B cell (primary cell): ENCODE results near the gene CDC42EP2. TPM values are rescaled to one million over a fixed set of nuclear protein-coding genes. Genes with fewer than 3 reads are reported as not detected.

ENCODE experiments used
- ATAC-seq: fragments of 200-7000 bp; cut with Tn5 transposase; one replicate; pipeline ENCODE4 v1.10.0; 2021; ENCODE audit warnings: low read depth, mild to moderate bottlenecking, moderate number of reproducible peaks, moderate library complexity
- CTCF ChIA-PET: fragments of 350-600 bp; sonication (Branson Sonifier 250); formaldehyde crosslinking; loops from one replicate; lab custom pipeline; 2021; ENCODE audit warnings: antibody characterized with exemption, inconsistent platforms; lab: Charles Lee
- POLR2A ChIA-PET: fragments of 350-600 bp; sonication (Branson Sonifier 250); formaldehyde crosslinking; loops from one replicate; lab custom pipeline; 2021; ENCODE audit warnings: antibody characterized with exemption; lab: Charles Lee
- DNase-seq: peaks from one replicate; pipeline ENCODE4 v3.0.0; 2013
- H2AFZ ChIP-seq: 2 replicates; pipeline ENCODE4 v1.6.1; 2012; ENCODE audit warnings: mild to moderate bottlenecking, low read depth, low read length; ENCODE audit not compliant: insufficient read depth, poor library complexity, severe bottlenecking
- H3K27ac ChIP-seq, 2 donors: 1 replicate in 1 of 2; 2 replicates in 1 of 2; pipeline ENCODE4 v1.5.1; 2012 to 2013; ENCODE audit warnings: low read length in 2 of 2, mild to moderate bottlenecking in 2 of 2, moderate library complexity in 1 of 2
- H3K27me3 ChIP-seq, 4 experiments: fragments of 200-600 bp in 1 of 4; sonication (generic) in 1 of 4; replicated peaks in 1 of 4; 1 replicate in 2 of 4; 2 replicates in 2 of 4; pipeline versions ENCODE4 v1.6.1 to v1.7.0; 2013 to 2016; ENCODE audit warnings: low read length in 3 of 4, mild to moderate bottlenecking in 2 of 4, mixed read lengths in 1 of 4, moderate library complexity in 1 of 4; ENCODE audit not compliant: insufficient read depth in 4 of 4, control insufficient read depth in 3 of 4; ENCODE audit errors: control extremely low read depth in 1 of 4
- H3K36me3 ChIP-seq, 2 experiments: replicated peaks in 1 of 2; 1 replicate in 1 of 2; 2 replicates in 1 of 2; pipeline versions ENCODE4 v1.6.1 to v1.7.1; 2013; ENCODE audit warnings: low read length in 1 of 2; ENCODE audit not compliant: insufficient read depth in 2 of 2, control insufficient read depth in 1 of 2; ENCODE audit errors: control extremely low read depth in 1 of 2, extremely low read depth in 1 of 2
- H3K4me1 ChIP-seq, 2 donors: fragments of 200-600 bp in 1 of 2; sonication (generic) in 1 of 2; 1 replicate in 1 of 2; 2 replicates in 1 of 2; pipeline versions ENCODE4 v1.5.1 to v1.6.1; 2013 to 2017; ENCODE audit warnings: low read length in 2 of 2; ENCODE audit not compliant: control insufficient read depth in 2 of 2, insufficient read depth in 2 of 2
- H3K4me2 ChIP-seq: replicated peaks from 2 replicates; pipeline ENCODE3; 2012; ENCODE audit warnings: mild to moderate bottlenecking, low read depth, low read length; ENCODE audit not compliant: poor library complexity, severe bottlenecking
- H3K4me3 ChIP-seq, 5 experiments: fragments of 200-600 bp in 1 of 5; sonication (generic) in 1 of 5; 1 replicate in 3 of 5; 2 replicates in 2 of 5; pipeline versions ENCODE4 v1.5.1 to v1.7.0; 2011 to 2016; ENCODE audit warnings: low read length in 4 of 5, mild to moderate bottlenecking in 4 of 5, low read depth in 2 of 5, control low read depth in 1 of 5, moderate library complexity in 1 of 5; ENCODE audit not compliant: insufficient read depth in 1 of 5; ENCODE audit errors: control extremely low read depth in 1 of 5, extremely low read depth in 1 of 5
- H3K79me2 ChIP-seq: fragments of 200-600 bp; sonication (generic); one replicate; pipeline ENCODE4 v1.6.0; 2016; ENCODE audit warnings: low read length; ENCODE audit not compliant: control insufficient read depth, insufficient read depth
- H3K9ac ChIP-seq: fragments of 200-600 bp; sonication (generic); 2 replicates; pipeline ENCODE4 v1.6.1; 2017; ENCODE audit warnings: mild to moderate bottlenecking, low read length, moderate library complexity
- H3K9me3 ChIP-seq, 3 donors: one replicate each; pipeline versions ENCODE4 v1.6.1 to v1.7.1; 2013; ENCODE audit warnings: low read length in 2 of 3; ENCODE audit not compliant: control insufficient read depth in 2 of 3, insufficient read depth in 1 of 3; ENCODE audit errors: control extremely low read depth in 1 of 3
- H4K20me1 ChIP-seq: 2 replicates; pipeline ENCODE4 v1.6.0; 2012; ENCODE audit warnings: mild to moderate bottlenecking, low read length; ENCODE audit not compliant: insufficient read depth, control insufficient read depth, poor library complexity, severe bottlenecking
- H3K27ac Mint-ChIP-seq: one replicate; pipeline ENCODE4 v1.8.0; 2021; ENCODE audit warnings: mixed read lengths
- H3K27me3 Mint-ChIP-seq: one replicate; pipeline ENCODE4 v1.8.0; 2021; ENCODE audit warnings: mixed read lengths
- H3K4me1 Mint-ChIP-seq: one replicate; pipeline ENCODE4 v1.8.0; 2021; ENCODE audit warnings: mixed read lengths
- H3K4me3 Mint-ChIP-seq: one replicate; pipeline ENCODE4 v1.8.0; 2021; ENCODE audit warnings: mixed read lengths
- H3K9me3 Mint-ChIP-seq: one replicate; pipeline ENCODE4 v1.8.0; 2022; ENCODE audit warnings: mixed read lengths; ENCODE audit not compliant: insufficient read depth
- EZH2 ChIP-seq: IDR thresholded peaks from 2 replicates; pipeline ENCODE4 v1.6.1; 2012; ENCODE audit warnings: borderline replicate concordance, low read depth, mild to moderate bottlenecking, moderate library complexity, low read length; ENCODE audit not compliant: insufficient read depth, poor library complexity, severe bottlenecking
- WGBS: methylation state at CpG from one replicate; pipeline ENCODE4 v1.1.5; 2013; ENCODE audit warnings: missing lambda C conversion rate; ENCODE audit not compliant: insufficient coverage; 5-methylcytosine and 5-hydroxymethylcytosine counted together
- intact Hi-C: fragments of 100-400 bp; cut with micrococcal nuclease; formaldehyde crosslinking; loops from one replicate; pipeline ENCODE4 v1.10.0; 2022
- polyA plus RNA-seq: library from polyadenylated mRNA; depleted of rRNA; stranded (reverse); fragments of >200 nt; gene quantifications from 2 replicates; pipeline ENCODE4 v1.2.3, GENCODE V29; 2012
- total RNA-seq, 2 donors: library from RNA; stranded (reverse); fragments of 120-200 nt in 1 of 2; gene quantifications; 1 replicate in 1 of 2; 2 replicates in 1 of 2; pipeline versions ENCODE4 v1.2.3 to v1.2.4, GENCODE V29; 2013 to 2022
- TF ChIP-seq, protein P1 (sequence below): fragments of 200-600 bp; IDR thresholded peaks from one replicate; pipeline ENCODE4 v1.8.0; 2022; ENCODE audit warnings: antibody characterized with exemption, mild to moderate bottlenecking

The CDC42EP2 gene
- total and polyA plus RNA-seq, 2 donors (not counting 1 experiment from before 2014, with no cell fraction given) = 0.69 to 1.1 TPM

- no peaks in the 10 kb centered on the region for H3K4me1 ChIP-seq
- no peak overlapping the region for H3K27ac Mint-ChIP-seq
- H3K9ac ChIP-seq = no peak overlapping the region
- POLR2A ChIA-PET = no interaction called here
- CTCF ChIA-PET = interaction anchor here (1.1 to 1.8 kb wide), 2 partner anchors 14 to 28 kb away, joined by 3 to 8 read pairs; no protein-coding TSS in a partner anchor
- no peaks in the 10 kb centered on the region for H3K79me2 ChIP-seq
- ATAC-seq (no peak), DNase-seq (no peak)
- WGBS = 78% methylated on average over 10 of the region's 12 CpGs
- no peak overlapping the region for H3K27ac ChIP-seq
- H3K4me3 Mint-ChIP-seq = no peak overlapping the region
- H3K36me3 ChIP-seq = peaks cover 0 to 5% of the 10 kb centered on the region in 2 experiments
- H2AFZ ChIP-seq = no peak overlapping the region
- no peaks in the 10 kb centered on the region for H3K9me3 Mint-ChIP-seq
- intact Hi-C loops = no loop called here
- no peak for TF ChIP-seq EZH2
- TF ChIP-seq, protein P1, sequence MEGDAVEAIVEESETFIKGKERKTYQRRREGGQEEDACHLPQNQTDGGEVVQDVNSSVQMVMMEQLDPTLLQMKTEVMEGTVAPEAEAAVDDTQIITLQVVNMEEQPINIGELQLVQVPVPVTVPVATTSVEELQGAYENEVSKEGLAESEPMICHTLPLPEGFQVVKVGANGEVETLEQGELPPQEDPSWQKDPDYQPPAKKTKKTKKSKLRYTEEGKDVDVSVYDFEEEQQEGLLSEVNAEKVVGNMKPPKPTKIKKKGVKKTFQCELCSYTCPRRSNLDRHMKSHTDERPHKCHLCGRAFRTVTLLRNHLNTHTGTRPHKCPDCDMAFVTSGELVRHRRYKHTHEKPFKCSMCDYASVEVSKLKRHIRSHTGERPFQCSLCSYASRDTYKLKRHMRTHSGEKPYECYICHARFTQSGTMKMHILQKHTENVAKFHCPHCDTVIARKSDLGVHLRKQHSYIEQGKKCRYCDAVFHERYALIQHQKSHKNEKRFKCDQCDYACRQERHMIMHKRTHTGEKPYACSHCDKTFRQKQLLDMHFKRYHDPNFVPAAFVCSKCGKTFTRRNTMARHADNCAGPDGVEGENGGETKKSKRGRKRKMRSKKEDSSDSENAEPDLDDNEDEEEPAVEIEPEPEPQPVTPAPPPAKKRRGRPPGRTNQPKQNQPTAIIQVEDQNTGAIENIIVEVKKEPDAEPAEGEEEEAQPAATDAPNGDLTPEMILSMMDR = no peak
- no peaks in the 10 kb centered on the region for H3K4me1 Mint-ChIP-seq
- H3K4me2 ChIP-seq = no peak overlapping the region
- no peaks in the 10 kb centered on the region for H3K27me3 ChIP-seq
- H3K4me3 ChIP-seq = no peak overlapping the region
- H3K27me3 Mint-ChIP-seq = no peaks in the 10 kb centered on the region
- no peaks in the 10 kb centered on the region for H3K9me3 ChIP-seq
- no peaks in the 10 kb centered on the region for H4K20me1 ChIP-seq
Observed at GRCh38 chr11:65301491-65302329, 13.0 kb upstream of the CDC42EP2 start.

DNA sequence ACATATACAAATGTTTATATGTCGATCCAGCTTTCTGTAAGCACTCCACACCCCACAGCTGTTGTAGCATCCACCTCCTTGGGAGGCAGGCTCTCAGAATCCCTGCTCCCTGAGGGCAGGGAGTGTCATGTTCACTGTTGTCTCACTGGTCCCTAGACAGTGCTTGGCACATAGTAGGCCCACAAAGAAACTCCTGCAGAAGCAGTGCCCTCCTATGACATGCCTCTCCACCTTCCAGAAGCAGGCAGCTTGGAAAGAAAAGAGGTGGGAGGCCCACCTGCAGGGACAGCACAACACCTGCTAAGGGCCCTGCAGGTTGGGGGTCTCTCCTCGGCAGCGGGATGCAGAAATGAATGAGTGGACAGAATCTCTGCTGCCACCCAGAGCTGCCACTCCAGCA, 11.1 kb upstream of the CDC42EP2 start:
- H3K79me2 ChIP-seq = no peaks in the 10 kb centered on the region
- no peaks in the 10 kb centered on the region for H3K27me3 ChIP-seq
- intact Hi-C loops = no loop called here
- no peaks in the 10 kb centered on the region for H3K4me1 ChIP-seq
- no peak overlapping the region for H3K4me3 ChIP-seq
- H4K20me1 ChIP-seq = no peaks in the 10 kb centered on the region
- no peak overlapping the region for H3K4me3 Mint-ChIP-seq
- no peaks in the 10 kb centered on the region for H3K4me1 Mint-ChIP-seq
- TF ChIP-seq, protein P1 = no peak
- TF ChIP-seq EZH2 = no peak
- H3K27ac Mint-ChIP-seq = no peak overlapping the region
- H3K9me3 ChIP-seq = no peaks in the 10 kb centered on the region
- 90% methylated on average over 2 of the region's 3 CpGs for WGBS
- POLR2A ChIA-PET = no interaction called here
- no peak for ATAC-seq
- no peak for DNase-seq
- H3K36me3 ChIP-seq = no peaks in the 10 kb centered on the region
- H3K9ac ChIP-seq = no peak overlapping the region
- CTCF ChIA-PET = interaction anchor here (0.5 to 1.8 kb wide), 4 partner anchors 12 to 639 kb away, joined by 3 to 8 read pairs (median 4); no protein-coding TSS in a partner anchor
- no peaks in the 10 kb centered on the region for H3K9me3 Mint-ChIP-seq
- no peak overlapping the region for H3K27ac ChIP-seq
- no peak overlapping the region for H3K4me2 ChIP-seq
- no peak overlapping the region for H2AFZ ChIP-seq
- no peaks in the 10 kb centered on the region for H3K27me3 Mint-ChIP-seq
